ENCODE data around the gene GTF3C5.

- TF ChIP-seq CTCF (IDR thresholded peaks at IDR 0.05) (no peak), ZBTB33 (IDR thresholded peaks at IDR 0.05; ENCODE audit: borderline replicate concordance, low read depth) (no peak), EZH2phosphoT487 (IDR thresholded peaks at IDR 0.05; ENCODE audit: borderline replicate concordance, low read depth) (no peak), RXRA (IDR thresholded peaks at IDR 0.05; ENCODE audit: borderline replicate concordance, low read depth) (no peak), RFX5 (IDR thresholded peaks at IDR 0.05; ENCODE audit: low read length) (no peak), EP300 (IDR thresholded peaks at IDR 0.05; ENCODE audit: borderline replicate concordance in 1 of 2, low read depth in 1 of 2, low read length in 1 of 2) (no peak), FOXJ3 (CRISPR knock-in tag; IDR thresholded peaks at IDR 0.05) (no peak), FOSL2 (IDR thresholded peaks at IDR 0.05; ENCODE audit: borderline replicate concordance, low read depth) (no peak), RAD21 (IDR thresholded peaks at IDR 0.05; ENCODE audit: low read length) (no peak), GATA2 (CRISPR knock-in tag; IDR thresholded peaks at IDR 0.05) (no peak), CHD2 (IDR thresholded peaks at IDR 0.05; ENCODE audit: low read length, partially characterized antibody) (no peak), MAX (IDR thresholded peaks at IDR 0.05; ENCODE audit: low read depth) (no peak), USF1 (IDR thresholded peaks at IDR 0.05; ENCODE audit: borderline replicate concordance, low read depth) (no peak), YY1 (IDR thresholded peaks at IDR 0.05; ENCODE audit: low read depth) (no peak)
Measured at GRCh38 chr9:133107245-133107722, 76.5 kb downstream of the GTF3C5 start.

Measured in SK-N-SH (cell line).